Activated CD8-positive, alpha-beta T cell treated with anti-CD3 and anti-CD28 coated beads for 36 hours (primary cell): ENCODE measurements around the gene EBF4. TPM values are rescaled to one million over a fixed set of nuclear protein-coding genes. Genes with fewer than 3 reads are reported as not detected.

Source experiments
- ATAC-seq: fragments of 200-7000 bp; cut with Tn5 transposase; one replicate; pipeline ENCODE4 v1.10.0; 2021; ENCODE audit warnings: mild to moderate bottlenecking, moderate library complexity
- CTCF ChIA-PET: fragments of 350-600 bp; sonication (Branson Sonifier 250); formaldehyde crosslinking; loops from one replicate; lab custom pipeline; 2021; ENCODE audit warnings: antibody characterized with exemption; lab: Charles Lee
- POLR2A ChIA-PET: fragments of 350-600 bp; sonication (Branson Sonifier 250); formaldehyde crosslinking; loops from one replicate; lab custom pipeline; 2021; ENCODE audit warnings: antibody characterized with exemption; lab: Charles Lee
- DNase-seq: peaks from one replicate; pipeline ENCODE4 v3.0.0-alpha.2; 2020
- H3K27ac Mint-ChIP-seq: one replicate; pipeline ENCODE4 v1.8.0; 2021; ENCODE audit warnings: mild to moderate bottlenecking, mixed read lengths
- H3K27me3 Mint-ChIP-seq: one replicate; pipeline ENCODE4 v1.8.0; 2021; ENCODE audit warnings: mixed read lengths
- H3K36me3 Mint-ChIP-seq: one replicate; pipeline ENCODE4 v1.8.0; 2021; ENCODE audit warnings: low read depth, mixed read lengths
- H3K4me1 Mint-ChIP-seq: one replicate; pipeline ENCODE4 v1.8.0; 2021; ENCODE audit warnings: low read depth, mixed read lengths
- H3K4me3 Mint-ChIP-seq: one replicate; pipeline ENCODE4 v1.8.0; 2021; ENCODE audit warnings: mild to moderate bottlenecking, moderate library complexity, mixed read lengths
- H3K9me3 Mint-ChIP-seq: one replicate; pipeline ENCODE4 v1.8.0; 2021; ENCODE audit warnings: mixed read lengths
- CTCF ChIP-seq: fragments of 200-600 bp; IDR thresholded peaks from one replicate; pipeline ENCODE4 v1.8.0; 2022; ENCODE audit warnings: antibody characterized with exemption, mild to moderate bottlenecking
- intact Hi-C: fragments of 100-400 bp; cut with micrococcal nuclease; formaldehyde crosslinking; loops from one replicate; pipeline ENCODE4 v1.10.0; 2022
- total RNA-seq, 2 experiments: library from RNA; stranded (reverse); gene quantifications; one replicate each; pipeline ENCODE4 v1.2.3, GENCODE V29; 2021

Gene EBF4
- total RNA-seq, 2 experiments from 2014 or later: 1.1 to 1.2 TPM

GRCh38 chr20:2761885-2762284, 69.3 kb downstream of the EBF4 start:
- no peak for TF ChIP-seq CTCF
- DNase-seq (no peak), ATAC-seq (no peak)
- no peaks in the 10 kb centered on the region for H3K36me3 Mint-ChIP-seq
- no peaks in the 10 kb centered on the region for H3K4me1 Mint-ChIP-seq
- CTCF ChIA-PET: interaction anchor here (1.3 kb wide), 1 partner anchor 9 kb away, joined by 5 read pairs; no protein-coding TSS in a partner anchor
- H3K9me3 Mint-ChIP-seq: no peaks in the 10 kb centered on the region
- peaks cover 17% of the 10 kb centered on the region for H3K27me3 Mint-ChIP-seq
- POLR2A ChIA-PET: interaction anchor here (0.5 to 1.5 kb wide), 2 partner anchors 18 to 33 kb away, joined by 3 read pairs; no protein-coding TSS in a partner anchor
- no peak overlapping the region for H3K4me3 Mint-ChIP-seq
- intact Hi-C loops: no loop called here
- no peak overlapping the region for H3K27ac Mint-ChIP-seq

- Mint-ChIP-seq H3K4me3 (no peak overlapping the region), H3K9me3 (no peaks in the 10 kb centered on the region), H3K27ac (no peak overlapping the region), H3K4me1 (no peaks in the 10 kb centered on the region), H3K27me3 (peaks cover 17% of the 10 kb centered on the region), H3K36me3 (no peaks in the 10 kb centered on the region)
- no peak for TF ChIP-seq CTCF
- ATAC-seq (no peak), DNase-seq (no peak)
- POLR2A ChIA-PET: interaction anchor here (1.1 to 1.5 kb wide), 2 partner anchors 34 to 119 kb away, joined by 3 read pairs; no protein-coding TSS in a partner anchor
- CTCF ChIA-PET: interaction anchor here (1.3 kb wide), 1 partner anchor 10 kb away, joined by 5 read pairs; no protein-coding TSS in a partner anchor
- intact Hi-C loops: no loop called here
These were observed 70.1 kb downstream of the EBF4 start for GRCh38 chr20:2762578-2763131.

- CTCF ChIA-PET: interaction anchor here (1.1 kb wide), 1 partner anchor 11 kb away, joined by 3 read pairs; no protein-coding TSS in a partner anchor
These were observed 70.6 kb downstream of the EBF4 start for GRCh38 chr20:2763186-2763585.

GRCh38 chr20:2767768-2768631, 75.4 kb downstream of the EBF4 start:
- ChIA-PET CTCF (interaction anchor here (1.0 to 3.3 kb wide), 4 partner anchors 13 to 31 kb away, joined by 3 to 14 read pairs (median 5); no protein-coding TSS in a partner anchor), POLR2A (no interaction called here)
- intact Hi-C loops: no loop called here

More at GRCh38 chr20:2763186-2763585, 70.6 kb downstream of the EBF4 start:
- Mint-ChIP-seq H3K9me3 (no peaks in the 10 kb centered on the region), H3K27ac (no peak overlapping the region), H3K36me3 (no peaks in the 10 kb centered on the region), H3K27me3 (peaks cover 15% of the 10 kb centered on the region), H3K4me1 (no peaks in the 10 kb centered on the region), H3K4me3 (no peak overlapping the region)
- POLR2A ChIA-PET: interaction anchor here (1.1 to 1.5 kb wide), 2 partner anchors 35 to 119 kb away, joined by 3 read pairs; no protein-coding TSS in a partner anchor
- no peak for ATAC-seq
- DNase-seq: no peak
- TF ChIP-seq CTCF: no peak
- intact Hi-C loops: no loop called here

More at GRCh38 chr20:2767768-2768631, 75.4 kb downstream of the EBF4 start:
- H3K4me3 Mint-ChIP-seq: no peak overlapping the region
- DNase-seq (no peak), ATAC-seq (no peak)
- peaks cover 7% of the 10 kb centered on the region for H3K4me1 Mint-ChIP-seq
- H3K36me3 Mint-ChIP-seq: no peaks in the 10 kb centered on the region
- TF ChIP-seq CTCF: no peak
- H3K9me3 Mint-ChIP-seq: no peaks in the 10 kb centered on the region
- H3K27ac Mint-ChIP-seq: no peak overlapping the region
- peaks cover 8% of the 10 kb centered on the region for H3K27me3 Mint-ChIP-seq
